Measurements from ENCODE around the gene COBLL1.

COBLL1 gene

DNA sequence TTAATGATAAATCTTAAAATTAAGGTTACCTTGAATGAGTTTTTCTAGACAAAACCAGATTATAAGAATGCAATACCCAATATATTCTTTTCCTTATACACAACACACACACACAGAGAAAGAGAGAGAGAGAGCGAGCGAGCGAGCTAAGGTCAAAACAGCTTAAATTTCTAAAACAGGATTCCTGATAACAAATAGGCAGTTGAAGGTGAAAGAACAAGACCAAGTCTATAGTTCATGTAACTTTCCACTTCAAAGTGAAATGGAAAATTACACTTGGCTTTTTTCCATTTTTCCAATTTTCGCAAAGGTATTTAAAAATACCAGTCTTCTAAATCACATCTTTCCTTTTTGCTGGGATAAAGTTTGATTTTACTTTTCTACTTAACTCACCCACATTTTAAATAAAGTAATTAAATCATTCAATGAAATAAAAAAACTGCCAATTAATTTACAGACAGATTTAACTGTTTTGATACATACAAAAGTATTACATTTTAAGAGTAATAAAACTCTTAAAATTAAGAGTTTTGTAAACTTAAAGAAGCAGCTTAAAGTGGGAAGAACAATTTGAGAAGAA lies 98.8 kb downstream of the COBLL1 start:
- DNase-seq (ENCODE audit: insufficient read length, low spot score) (no peak), FAIRE-seq (no peak)
- TF ChIP-seq POLR2AphosphoS5 (IDR thresholded peaks at IDR 0.05; ENCODE audit: low read depth, low read length) = no peak
- no peak for TF ChIP-seq SPI1 (IDR thresholded peaks at IDR 0.05; ENCODE audit: low read depth, low read length)
- no peak for TF ChIP-seq TAF1 (IDR thresholded peaks at IDR 0.05; ENCODE audit: low read depth, low read length)
- TF ChIP-seq POLR2A (IDR thresholded peaks at IDR 0.05; ENCODE audit: low read depth, low read length) = no peak
- no peak for TF ChIP-seq PAX5 (IDR thresholded peaks at IDR 0.05; ENCODE audit: insufficient read depth, low read length, severe bottlenecking)
- TF ChIP-seq POU2F2 (IDR thresholded peaks at IDR 0.05; ENCODE audit: low read depth, low read length) = no peak

DNA sequence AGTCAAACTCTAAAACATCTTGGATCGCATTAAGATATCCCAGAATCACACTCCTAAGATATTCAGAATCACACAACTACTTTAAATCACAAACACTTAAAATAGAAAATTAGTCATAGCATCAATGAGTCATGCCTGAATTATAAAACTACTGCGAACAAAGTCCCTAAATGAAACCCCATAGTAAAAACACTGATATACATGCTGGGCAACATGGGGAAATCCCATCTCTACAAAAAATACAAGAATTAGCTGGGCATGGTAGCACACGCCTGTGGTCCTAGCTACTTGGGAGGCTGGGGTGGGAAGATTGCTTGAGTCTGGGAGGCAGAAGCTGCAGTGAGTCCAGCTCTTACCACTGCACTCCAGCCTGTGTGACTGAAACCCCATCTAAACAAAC lies 101.7 kb downstream of the COBLL1 start:
- peak; percentile 56 for FAIRE-seq
- TF ChIP-seq POLR2AphosphoS5 (IDR thresholded peaks at IDR 0.05; ENCODE audit: low read depth, low read length) = no peak
- TF ChIP-seq TAF1 (IDR thresholded peaks at IDR 0.05; ENCODE audit: low read depth, low read length) = no peak
- no peak for TF ChIP-seq POLR2A (IDR thresholded peaks at IDR 0.05; ENCODE audit: low read depth, low read length)
- TF ChIP-seq SPI1 (IDR thresholded peaks at IDR 0.05; ENCODE audit: low read depth, low read length) = no peak
- no peak for TF ChIP-seq POU2F2 (IDR thresholded peaks at IDR 0.05; ENCODE audit: low read depth, low read length)
- no peak for TF ChIP-seq PAX5 (IDR thresholded peaks at IDR 0.05; ENCODE audit: insufficient read depth, low read length, severe bottlenecking)
- no peak for DNase-seq (ENCODE audit: insufficient read length, low spot score)

DNA sequence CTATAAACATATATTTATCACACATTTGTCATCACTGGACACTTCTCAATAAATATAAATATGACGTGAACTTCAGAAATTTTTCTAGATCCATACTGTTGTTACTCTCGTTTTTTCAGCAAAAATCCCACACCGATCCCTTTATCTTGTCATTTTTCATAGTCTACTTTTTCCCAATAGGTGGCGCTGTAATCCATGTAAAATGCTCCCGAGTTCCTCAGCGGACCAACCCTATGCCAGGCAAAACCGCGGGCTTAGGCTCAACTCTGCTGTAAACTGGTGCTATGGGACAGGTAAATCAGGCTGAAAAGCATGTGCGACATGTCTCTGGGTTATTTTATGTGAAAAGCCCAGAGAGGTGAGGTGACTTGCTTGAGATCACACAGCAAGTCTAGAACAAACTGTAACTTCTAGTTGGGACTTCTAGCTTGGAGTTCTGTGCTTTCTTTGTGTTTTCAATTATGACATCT lies 104.0 kb downstream of the COBLL1 start:
- DNase-seq (ENCODE audit: insufficient read length, low spot score) (peak; percentile 2), FAIRE-seq (peak; percentile 23)

DNA sequence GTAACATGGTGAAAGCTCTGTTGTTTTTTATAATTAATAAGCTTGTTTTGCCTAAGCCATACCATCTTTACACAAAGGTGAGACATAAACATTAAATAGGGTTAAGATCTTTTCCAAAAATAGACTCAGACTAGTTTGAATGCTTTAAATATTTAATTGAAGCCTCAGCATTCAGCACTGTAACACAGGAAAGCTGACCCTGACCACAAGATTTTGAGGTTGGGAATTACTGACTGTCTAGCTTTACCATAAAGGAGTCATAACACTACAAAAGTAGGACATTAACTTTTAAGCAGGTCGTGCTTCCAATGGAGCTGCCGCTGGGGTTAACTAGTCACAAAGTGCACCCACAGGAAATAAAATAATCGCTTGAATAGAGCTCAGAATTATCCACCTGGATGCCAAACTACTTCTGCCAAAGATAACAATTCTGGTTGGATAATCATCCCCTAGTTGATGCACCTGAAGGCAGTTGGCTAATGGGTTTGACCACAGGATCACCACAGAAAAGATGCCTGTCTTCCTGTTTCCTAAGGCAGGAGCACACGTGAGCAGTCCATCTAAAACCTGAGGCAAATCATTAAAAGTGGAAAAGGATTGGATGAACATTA lies 106.2 kb downstream of the COBLL1 start:
- FAIRE-seq = no peak
- TF ChIP-seq POU2F2 (IDR thresholded peaks at IDR 0.05; ENCODE audit: low read depth, low read length) (no peak), POLR2AphosphoS5 (IDR thresholded peaks at IDR 0.05; ENCODE audit: low read depth, low read length) (no peak), POLR2A (IDR thresholded peaks at IDR 0.05; ENCODE audit: low read depth, low read length) (no peak), TAF1 (IDR thresholded peaks at IDR 0.05; ENCODE audit: low read depth, low read length) (no peak), SPI1 (IDR thresholded peaks at IDR 0.05; ENCODE audit: low read depth, low read length) (no peak)

More for the DNA sequence above, 104.0 kb downstream of the COBLL1 start:
- TF ChIP-seq TAF1 (IDR thresholded peaks at IDR 0.05; ENCODE audit: low read depth, low read length) = no peak
- TF ChIP-seq POU2F2 (IDR thresholded peaks at IDR 0.05; ENCODE audit: low read depth, low read length) = no peak
- no peak for TF ChIP-seq POLR2AphosphoS5 (IDR thresholded peaks at IDR 0.05; ENCODE audit: low read depth, low read length)
- no peak for TF ChIP-seq SPI1 (IDR thresholded peaks at IDR 0.05; ENCODE audit: low read depth, low read length)
- no peak for TF ChIP-seq POLR2A (IDR thresholded peaks at IDR 0.05; ENCODE audit: low read depth, low read length)
- no peak for TF ChIP-seq PAX5 (IDR thresholded peaks at IDR 0.05; ENCODE audit: insufficient read depth, low read length, severe bottlenecking)

DNA sequence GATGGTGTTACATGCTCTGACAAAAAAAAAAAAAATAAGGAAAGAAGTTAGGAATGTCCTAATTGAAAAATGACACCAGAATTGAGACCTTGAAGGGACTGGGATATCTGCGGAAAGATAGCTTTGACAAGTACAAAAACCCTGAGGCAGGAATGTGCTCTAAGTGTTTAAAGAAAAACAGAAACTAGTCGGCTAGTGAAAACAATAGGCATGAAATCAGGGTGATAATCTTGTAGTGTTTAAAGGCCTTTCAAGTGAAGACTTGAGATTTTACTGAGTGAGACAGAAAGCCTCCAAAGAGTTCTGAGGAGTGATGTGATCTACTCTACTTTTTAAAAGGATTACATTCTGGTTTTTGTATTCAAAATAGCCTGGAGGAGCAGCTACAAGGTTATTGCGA lies 107.4 kb downstream of the COBLL1 start:
- no peak for DNase-seq (ENCODE audit: insufficient read length, low spot score)
- no peak for FAIRE-seq
- no peak for TF ChIP-seq POLR2AphosphoS5 (IDR thresholded peaks at IDR 0.05; ENCODE audit: low read depth, low read length)
- TF ChIP-seq PAX5 (IDR thresholded peaks at IDR 0.05; ENCODE audit: insufficient read depth, low read length, severe bottlenecking) = no peak
- TF ChIP-seq TAF1 (IDR thresholded peaks at IDR 0.05; ENCODE audit: low read depth, low read length) = no peak
- TF ChIP-seq POU2F2 (IDR thresholded peaks at IDR 0.05; ENCODE audit: low read depth, low read length) = no peak
- TF ChIP-seq POLR2A (IDR thresholded peaks at IDR 0.05; ENCODE audit: low read depth, low read length) = no peak
- no peak for TF ChIP-seq SPI1 (IDR thresholded peaks at IDR 0.05; ENCODE audit: low read depth, low read length)

More for the DNA sequence above, 106.2 kb downstream of the COBLL1 start:
- DNase-seq (ENCODE audit: insufficient read length, low spot score) = no peak

DNA sequence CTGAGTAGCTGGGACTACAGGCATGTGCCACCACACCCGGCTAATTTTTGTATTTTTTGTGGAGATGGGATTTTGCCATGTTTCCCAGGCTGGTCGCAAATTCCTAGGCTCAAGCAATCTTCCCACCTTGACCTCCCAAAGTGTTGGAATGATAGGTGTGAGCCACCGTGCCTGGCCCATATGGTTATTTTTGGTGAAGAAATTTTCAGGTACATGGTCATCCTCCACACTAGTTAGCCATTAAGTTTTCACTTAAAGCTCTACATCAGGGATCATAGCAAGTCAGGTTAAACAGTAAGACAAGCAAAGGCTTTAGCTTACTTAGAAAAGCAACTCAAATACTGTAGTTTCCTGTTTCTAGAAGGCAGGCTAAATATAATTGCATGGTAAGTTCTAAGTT lies 116.1 kb downstream of the COBLL1 start:
- DNase-seq (ENCODE audit: insufficient read length, low spot score) (no peak), FAIRE-seq (no peak)
- TF ChIP-seq POLR2A (IDR thresholded peaks at IDR 0.05; ENCODE audit: low read depth, low read length) (no peak), TAF1 (IDR thresholded peaks at IDR 0.05; ENCODE audit: low read depth, low read length) (no peak), POU2F2 (IDR thresholded peaks at IDR 0.05; ENCODE audit: low read depth, low read length) (no peak), SPI1 (IDR thresholded peaks at IDR 0.05; ENCODE audit: low read depth, low read length) (no peak), PAX5 (IDR thresholded peaks at IDR 0.05; ENCODE audit: insufficient read depth, low read length, severe bottlenecking) (no peak), POLR2AphosphoS5 (IDR thresholded peaks at IDR 0.05; ENCODE audit: low read depth, low read length) (no peak)

DNA sequence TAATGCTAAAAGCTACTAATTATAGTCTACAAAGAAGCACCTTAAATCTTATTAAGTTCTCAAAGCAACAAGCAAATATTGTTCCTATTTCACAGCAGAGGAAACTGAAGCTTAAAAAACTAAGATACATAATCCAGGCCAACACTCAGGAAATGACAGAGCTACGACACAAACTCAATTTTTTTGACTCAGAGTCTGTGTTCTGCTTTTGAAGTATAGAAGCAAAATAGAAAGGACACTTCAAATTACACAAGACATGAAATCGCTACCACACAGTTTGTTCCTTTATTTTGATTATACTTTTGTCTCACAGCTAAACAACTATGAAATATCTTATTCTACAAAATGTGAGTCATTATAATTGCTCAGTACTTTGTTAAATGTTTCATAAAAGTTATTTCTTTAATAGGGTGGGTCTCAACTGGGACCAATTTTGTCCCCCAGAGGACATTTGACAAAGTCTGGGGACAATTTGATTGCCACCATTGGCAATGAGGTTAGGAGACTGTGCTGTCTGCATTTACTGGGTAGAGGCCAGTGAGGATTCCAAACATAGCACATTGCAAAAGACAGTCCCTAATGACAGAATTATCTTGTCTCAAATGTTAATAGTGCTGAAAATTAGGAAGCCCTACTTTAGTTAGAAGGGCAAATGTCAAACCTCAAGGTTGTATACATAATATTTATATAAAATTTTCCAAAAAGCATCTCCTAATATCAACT lies 118.8 kb downstream of the COBLL1 start:
- DNase-seq (ENCODE audit: insufficient read length, low spot score) (no peak), FAIRE-seq (no peak)
- no peak for TF ChIP-seq POU2F2 (IDR thresholded peaks at IDR 0.05; ENCODE audit: low read depth, low read length)
- TF ChIP-seq POLR2AphosphoS5 (IDR thresholded peaks at IDR 0.05; ENCODE audit: low read depth, low read length) = no peak
- no peak for TF ChIP-seq SPI1 (IDR thresholded peaks at IDR 0.05; ENCODE audit: low read depth, low read length)
- no peak for TF ChIP-seq POLR2A (IDR thresholded peaks at IDR 0.05; ENCODE audit: low read depth, low read length)
- no peak for TF ChIP-seq PAX5 (IDR thresholded peaks at IDR 0.05; ENCODE audit: insufficient read depth, low read length, severe bottlenecking)
- TF ChIP-seq TAF1 (IDR thresholded peaks at IDR 0.05; ENCODE audit: low read depth, low read length) = no peak

DNA sequence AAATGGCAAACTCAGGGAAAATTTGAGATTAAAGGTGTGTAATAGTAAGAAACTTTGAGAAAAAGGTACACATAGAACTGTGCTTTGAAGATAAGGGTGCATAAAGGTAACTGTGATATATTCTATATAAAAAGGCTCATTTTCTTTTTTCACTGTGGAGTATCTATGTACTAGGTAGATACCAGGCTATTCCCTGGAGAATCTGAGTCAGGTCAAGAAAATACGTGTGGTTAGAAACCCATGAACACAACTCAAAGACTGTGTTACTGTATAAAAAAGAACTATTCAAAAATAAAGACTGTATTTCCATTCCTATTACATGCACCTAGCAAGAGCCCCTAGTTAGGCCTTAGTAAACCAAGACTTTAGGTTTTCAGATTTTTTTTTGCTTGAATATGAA lies 120.2 kb downstream of the COBLL1 start:
- TF ChIP-seq PAX5 (IDR thresholded peaks at IDR 0.05; ENCODE audit: insufficient read depth, low read length, severe bottlenecking) (no peak), POU2F2 (IDR thresholded peaks at IDR 0.05; ENCODE audit: low read depth, low read length) (no peak), TAF1 (IDR thresholded peaks at IDR 0.05; ENCODE audit: low read depth, low read length) (no peak), SPI1 (IDR thresholded peaks at IDR 0.05; ENCODE audit: low read depth, low read length) (no peak), POLR2AphosphoS5 (IDR thresholded peaks at IDR 0.05; ENCODE audit: low read depth, low read length) (no peak), POLR2A (IDR thresholded peaks at IDR 0.05; ENCODE audit: low read depth, low read length) (no peak)
- DNase-seq (ENCODE audit: insufficient read length, low spot score) (no peak), FAIRE-seq (no peak)
